GM12878 (cell line): ENCODE data around the gene NUMBL. TPM values are rescaled to one million over a fixed set of nuclear protein-coding genes. Genes with fewer than 3 reads are reported as not detected.

Experiments
- ATAC-seq: fragments of 200-7000 bp; cut with Tn5 transposase; 3 replicates; pipeline ENCODE4 v1.9.1; 2020; ENCODE audit warnings: mild to moderate bottlenecking, moderate library complexity
- BruUV-seq: library from RNA; stranded (reverse); fragments of 400-500 nt; replicated peaks from 2 replicates; lab custom pipeline; 2021; lab: Mats Ljungman, UMichigan
- CTCF ChIA-PET: fragments of 300-600 bp; sonication (Branson Sonifier 250); formaldehyde crosslinking; extraction: SDS; loops from one replicate; lab custom pipeline; 2021; ENCODE audit warnings: inconsistent platforms; lab: Yijun Ruan, JAX
- POLR2A ChIA-PET: fragments of 350-600 bp; formaldehyde crosslinking; extraction: SDS; loops from one replicate; lab custom pipeline; 2021; ENCODE audit warnings: inconsistent platforms; lab: Charles Lee
- RAD21 ChIA-PET: fragments of 300-600 bp; sonication (Branson Sonifier 250); formaldehyde crosslinking; loops from one replicate; lab custom pipeline; 2023; ENCODE audit warnings: antibody characterized with exemption; ENCODE audit not compliant: unreplicated experiment; lab: Charles Lee
- SMC1A ChIA-PET: fragments of 300-600 bp; sonication (Branson Sonifier 250); formaldehyde crosslinking; loops from one replicate; lab custom pipeline; 2023; ENCODE audit not compliant: unreplicated experiment, uncharacterized antibody; lab: Charles Lee
- DNase-seq: peaks from one replicate; pipeline ENCODE4 v3.0.0-alpha.2; 2011; ENCODE audit warnings: low read depth, low spot score
- FAIRE-seq: peaks from 3 replicates; lab custom pipeline; 2011; peaks lifted over from hg19 to GRCh38; lab: Jason Lieb, UNC
- H2AFZ ChIP-seq: 2 replicates; pipeline ENCODE4 v1.6.0; 2011; ENCODE audit warnings: low read depth, low read length, control low read depth; ENCODE audit not compliant: control insufficient read depth
- H3K27ac ChIP-seq: 2 replicates; pipeline ENCODE4 v1.5.1; 2011; ENCODE audit warnings: control low read depth; ENCODE audit not compliant: control insufficient read depth, insufficient read depth
- H3K27me3 ChIP-seq, 2 experiments: replicated peaks in 1 of 2; 2 replicates each; pipeline versions ENCODE4 v1.6.0 to v1.6.1; 2011; ENCODE audit warnings: low read length in 1 of 2; ENCODE audit not compliant: control insufficient read depth in 2 of 2, insufficient read depth in 2 of 2
- H3K36me3 ChIP-seq, 2 experiments: 2 replicates each; pipeline ENCODE4 v1.5.1; 2011; ENCODE audit warnings: low read length in 1 of 2; ENCODE audit not compliant: control insufficient read depth in 2 of 2, insufficient read depth in 2 of 2
- H3K4me1 ChIP-seq: 2 replicates; pipeline ENCODE4 v1.6.1; 2011; ENCODE audit warnings: mild to moderate bottlenecking, low read length, moderate library complexity, mixed read lengths; ENCODE audit not compliant: control insufficient read depth, insufficient read depth
- H3K4me2 ChIP-seq: 2 replicates; pipeline ENCODE4 v1.6.0; 2011; ENCODE audit warnings: control low read depth; ENCODE audit not compliant: control insufficient read depth, insufficient read depth
- H3K4me3 ChIP-seq: fragments of 200-600 bp; sonication (generic); 2 replicates; pipeline ENCODE4 v1.5.1; 2016
- H3K79me2 ChIP-seq: 2 replicates; pipeline ENCODE4 v1.6.0; 2011; ENCODE audit warnings: low read length; ENCODE audit not compliant: control insufficient read depth, insufficient read depth
- H3K9ac ChIP-seq: 2 replicates; pipeline ENCODE4 v1.8.0; 2011; ENCODE audit warnings: low read length, control low read depth, mixed read lengths; ENCODE audit not compliant: control insufficient read depth, insufficient read depth
- H3K9me3 ChIP-seq: replicated peaks from 3 replicates; pipeline ENCODE4 v1.5.1; 2011; ENCODE audit warnings: mild to moderate bottlenecking, low read length; ENCODE audit not compliant: control insufficient read depth, insufficient read depth
- H4K20me1 ChIP-seq: 2 replicates; pipeline ENCODE4 v1.6.0; 2011; ENCODE audit not compliant: control insufficient read depth, insufficient read depth
- ASH2L ChIP-seq: fragments of 300-600, 200-600 bp; sonication (generic); IDR thresholded peaks from 2 replicates; pipeline ENCODE4 v1.6.1; 2017; ENCODE audit warnings: low read depth, mild to moderate bottlenecking, borderline replicate concordance
- BMI1 ChIP-seq: fragments of 450-650 bp; IDR thresholded peaks from 2 replicates; pipeline ENCODE4 v1.6.1; 2016; ENCODE audit warnings: mild to moderate bottlenecking, moderate library complexity, borderline replicate concordance
- ETV6 ChIP-seq, 2 experiments: fragments of 450-650 bp in 1 of 2; IDR thresholded peaks in 1 of 2; conservative IDR thresholded peaks in 1 of 2; 2 replicates each; pipeline ENCODE4 v1.6.1; 2014; ENCODE audit warnings: antibody characterized with exemption in 1 of 2, borderline replicate concordance in 1 of 2, low read depth in 1 of 2, mild to moderate bottlenecking in 1 of 2, moderate library complexity in 1 of 2
- HDAC2 ChIP-seq: fragments of 200-600 bp; sonication (generic); IDR thresholded peaks from 2 replicates; pipeline ENCODE4 v1.6.1; 2017
- KAT2A ChIP-seq: conservative IDR thresholded peaks from 2 replicates; pipeline ENCODE4 v1.6.1; 2011; ENCODE audit warnings: low read depth, low read length; ENCODE audit not compliant: control insufficient read depth
- RCOR1 ChIP-seq: conservative IDR thresholded peaks from 2 replicates; pipeline ENCODE4 v1.6.1; 2012; ENCODE audit warnings: low read depth, low read length, improper control_type of control experiment
- SP1 ChIP-seq: IDR thresholded peaks from one replicate; pipeline ENCODE4 v1.6.1; 2011; ENCODE audit warnings: low read depth, low read length
- TAF1 ChIP-seq: IDR thresholded peaks from 2 replicates; pipeline ENCODE4 v1.6.1; 2011; ENCODE audit warnings: mild to moderate bottlenecking, low read depth, low read length, borderline replicate concordance
- WGBS: methylation state at CpG from one replicate; pipeline ENCODE4 v1.1.6; 2016; ENCODE audit warnings: low lambda C conversion rate; ENCODE audit not compliant: insufficient replicate concordance, insufficient coverage; ENCODE audit errors: missing lambda C conversion rate; 5-methylcytosine and 5-hydroxymethylcytosine counted together
- in situ Hi-C: fragments of 300-500 bp; cut with MboI; formaldehyde crosslinking; loops from 9 replicates; pipeline ENCODE4 v1.14.3; 2018; ENCODE audit warnings: mixed read lengths
- intact Hi-C: fragments of 100-400 bp; cut with micrococcal nuclease; formaldehyde crosslinking; loops from one replicate; pipeline ENCODE4 v1.14.2; 2022; ENCODE audit not compliant: unreplicated experiment
- polyA plus RNA-seq, 11 experiments: library from polyadenylated mRNA; depleted of rRNA in 4 of 11; unstranded in 6 of 11; stranded (reverse) in 5 of 11; fragments of >200 nt; fragmentation: Nextera tagmentation in 4 of 11; fragmentation: Illumina TruSeq in 1 of 11; extraction: Ambion mirVana in 4 of 11; extraction: Trizol in 1 of 11; gene quantifications; 1 replicate in 1 of 11; 2 replicates in 10 of 11; pipeline versions ENCODE4 v1.2.1 to v1.2.3, GENCODE V29; 2011 to 2016; ENCODE audit warnings: inconsistent platforms in 2 of 11, missing spikeins in 2 of 11, low read depth in 1 of 11
- total RNA-seq, 4 experiments: library from RNA; depleted of rRNA in 3 of 4; stranded (reverse); fragments of >200 nt in 3 of 4; fragmentation: Illumina TruSeq in 1 of 4; extraction: Trizol in 1 of 4; gene quantifications; 2 replicates each; pipeline versions ENCODE4 v1.2.1 to v1.2.3, GENCODE V29; 2013 to 2021
- TF ChIP-seq, protein P1 (sequence below): IDR thresholded peaks from 2 replicates; pipeline ENCODE4 v1.6.1; 2011; ENCODE audit warnings: low read depth, low read length, improper control_type of control experiment, borderline replicate concordance
- TF ChIP-seq, protein P2 (sequence below): IDR thresholded peaks from 2 replicates; pipeline ENCODE4 v1.6.1; 2012; ENCODE audit warnings: low read depth, low read length, improper control_type of control experiment
- TF ChIP-seq, protein P3 (sequence below): fragments of 450-650 bp; IDR thresholded peaks from 2 replicates; pipeline ENCODE4 v1.6.1; 2018; ENCODE audit warnings: mild to moderate bottlenecking, low read depth, moderate library complexity; ENCODE audit not compliant: partially characterized antibody
- TF ChIP-seq, protein P4 (sequence below): fragments of 450-650 bp; conservative IDR thresholded peaks from 2 replicates; pipeline ENCODE4 v1.6.1; 2017; ENCODE audit warnings: mild to moderate bottlenecking, moderate library complexity

NUMBL gene
- total and polyA plus RNA-seq, 10 of the 15 experiments (the other 5 are each of a cell fraction or from before 2014, with no cell fraction given): 0.16 to 9.4 (median 1.9) TPM

DNA sequence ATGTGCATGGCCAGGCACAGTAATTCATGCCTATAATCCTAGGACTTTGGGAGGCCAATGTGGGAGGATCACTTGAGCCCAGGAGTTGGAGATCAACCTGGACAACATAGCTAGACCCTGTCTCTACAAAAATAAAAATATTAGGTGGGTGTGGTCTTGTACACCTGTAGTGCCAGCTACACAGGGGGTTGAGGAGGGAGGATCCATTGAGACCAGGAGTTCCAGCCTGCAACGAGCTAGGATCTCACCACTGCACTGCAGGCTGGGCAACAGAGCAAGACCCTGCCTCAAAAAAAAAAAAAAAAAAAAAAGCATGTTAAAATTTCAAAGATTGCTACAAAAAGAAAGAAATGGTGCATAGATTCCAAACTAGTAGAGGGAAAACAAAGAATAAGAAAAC, 52.1 kb downstream of the NUMBL start (continued):
- TF ChIP-seq ETV6 (conservative IDR thresholded peaks at IDR 0.05 in 1 of 2, IDR thresholded peaks at IDR 0.05 in 1 of 2; ENCODE audit: borderline replicate concordance in 1 of 2, low read depth in 1 of 2) (no peak), SP1 (no peak), TAF1 (no peak)
- TF ChIP-seq, protein P1, sequence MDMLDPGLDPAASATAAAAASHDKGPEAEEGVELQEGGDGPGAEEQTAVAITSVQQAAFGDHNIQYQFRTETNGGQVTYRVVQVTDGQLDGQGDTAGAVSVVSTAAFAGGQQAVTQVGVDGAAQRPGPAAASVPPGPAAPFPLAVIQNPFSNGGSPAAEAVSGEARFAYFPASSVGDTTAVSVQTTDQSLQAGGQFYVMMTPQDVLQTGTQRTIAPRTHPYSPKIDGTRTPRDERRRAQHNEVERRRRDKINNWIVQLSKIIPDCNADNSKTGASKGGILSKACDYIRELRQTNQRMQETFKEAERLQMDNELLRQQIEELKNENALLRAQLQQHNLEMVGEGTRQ: no peak

DNA sequence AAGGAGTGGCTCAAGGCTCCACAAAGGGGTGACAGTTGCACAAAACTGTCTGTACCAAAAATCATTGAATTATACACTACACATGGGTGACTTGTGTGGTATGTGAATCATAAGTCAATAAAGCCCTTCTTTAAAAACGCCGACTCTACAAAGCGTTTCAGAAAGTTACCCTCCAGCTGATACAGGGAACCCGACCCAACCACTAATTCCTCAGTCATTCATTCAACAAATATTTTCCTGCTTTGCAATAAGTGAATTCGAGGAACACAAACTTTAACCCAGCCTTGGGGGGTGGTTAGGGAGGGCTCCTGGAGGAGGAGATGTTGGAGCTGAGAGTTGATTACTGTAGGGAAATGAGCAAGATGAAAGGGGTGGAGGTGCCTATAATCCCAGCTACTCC, 57.2 kb downstream of the NUMBL start:
- ChIA-PET POLR2A (interaction anchor here (0.7 to 1.4 kb wide), 2 partner anchors 28 to 29 kb away, joined by 3 to 5 read pairs; no protein-coding TSS in a partner anchor), SMC1A (interaction anchor here (1.0 to 2.9 kb wide), 3 partner anchors 12 to 169 kb away, joined by 3 to 35 read pairs (median 3); no protein-coding TSS in a partner anchor), RAD21 (interaction anchor here (3.5 kb wide), 1 partner anchor 29 kb away, joined by 49 read pairs; no protein-coding TSS in a partner anchor), CTCF (interaction anchor here (0.9 to 4.5 kb wide), 10 partner anchors 9 to 169 kb away, joined by 3 to 106 read pairs (median 21); partner anchors contain the start of genes BLVRB and LTBP4)
- ATAC-seq: no peak
- Histone ChIP-seq H3K36me3 (no peaks in the 10 kb centered on the region), H3K27ac (no peak overlapping the region), H3K4me2 (no peak overlapping the region), H3K9ac (no peak overlapping the region), H4K20me1 (no peaks in the 10 kb centered on the region), H2AFZ (no peak overlapping the region), H3K27me3 (no peaks in the 10 kb centered on the region), H3K79me2 (no peaks in the 10 kb centered on the region), H3K4me3 (no peak overlapping the region), H3K4me1 (no peaks in the 10 kb centered on the region), H3K9me3 (no peaks in the 10 kb centered on the region)
- intact Hi-C loops (no loop called here), in situ Hi-C loops (no loop called here)
- FAIRE-seq: no peak
- TF ChIP-seq, protein P2, sequence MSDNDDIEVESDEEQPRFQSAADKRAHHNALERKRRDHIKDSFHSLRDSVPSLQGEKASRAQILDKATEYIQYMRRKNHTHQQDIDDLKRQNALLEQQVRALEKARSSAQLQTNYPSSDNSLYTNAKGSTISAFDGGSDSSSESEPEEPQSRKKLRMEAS: no peak
- TF ChIP-seq ASH2L (no peak), BMI1 (no peak), KAT2A (no peak), HDAC2 (no peak), RCOR1 (no peak)
- TF ChIP-seq, protein P3, sequence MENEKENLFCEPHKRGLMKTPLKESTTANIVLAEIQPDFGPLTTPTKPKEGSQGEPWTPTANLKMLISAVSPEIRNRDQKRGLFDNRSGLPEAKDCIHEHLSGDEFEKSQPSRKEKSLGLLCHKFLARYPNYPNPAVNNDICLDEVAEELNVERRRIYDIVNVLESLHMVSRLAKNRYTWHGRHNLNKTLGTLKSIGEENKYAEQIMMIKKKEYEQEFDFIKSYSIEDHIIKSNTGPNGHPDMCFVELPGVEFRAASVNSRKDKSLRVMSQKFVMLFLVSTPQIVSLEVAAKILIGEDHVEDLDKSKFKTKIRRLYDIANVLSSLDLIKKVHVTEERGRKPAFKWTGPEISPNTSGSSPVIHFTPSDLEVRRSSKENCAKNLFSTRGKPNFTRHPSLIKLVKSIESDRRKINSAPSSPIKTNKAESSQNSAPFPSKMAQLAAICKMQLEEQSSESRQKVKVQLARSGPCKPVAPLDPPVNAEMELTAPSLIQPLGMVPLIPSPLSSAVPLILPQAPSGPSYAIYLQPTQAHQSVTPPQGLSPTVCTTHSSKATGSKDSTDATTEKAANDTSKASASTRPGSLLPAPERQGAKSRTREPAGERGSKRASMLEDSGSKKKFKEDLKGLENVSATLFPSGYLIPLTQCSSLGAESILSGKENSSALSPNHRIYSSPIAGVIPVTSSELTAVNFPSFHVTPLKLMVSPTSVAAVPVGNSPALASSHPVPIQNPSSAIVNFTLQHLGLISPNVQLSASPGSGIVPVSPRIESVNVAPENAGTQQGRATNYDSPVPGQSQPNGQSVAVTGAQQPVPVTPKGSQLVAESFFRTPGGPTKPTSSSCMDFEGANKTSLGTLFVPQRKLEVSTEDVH: no peak
- TF ChIP-seq, protein P4, sequence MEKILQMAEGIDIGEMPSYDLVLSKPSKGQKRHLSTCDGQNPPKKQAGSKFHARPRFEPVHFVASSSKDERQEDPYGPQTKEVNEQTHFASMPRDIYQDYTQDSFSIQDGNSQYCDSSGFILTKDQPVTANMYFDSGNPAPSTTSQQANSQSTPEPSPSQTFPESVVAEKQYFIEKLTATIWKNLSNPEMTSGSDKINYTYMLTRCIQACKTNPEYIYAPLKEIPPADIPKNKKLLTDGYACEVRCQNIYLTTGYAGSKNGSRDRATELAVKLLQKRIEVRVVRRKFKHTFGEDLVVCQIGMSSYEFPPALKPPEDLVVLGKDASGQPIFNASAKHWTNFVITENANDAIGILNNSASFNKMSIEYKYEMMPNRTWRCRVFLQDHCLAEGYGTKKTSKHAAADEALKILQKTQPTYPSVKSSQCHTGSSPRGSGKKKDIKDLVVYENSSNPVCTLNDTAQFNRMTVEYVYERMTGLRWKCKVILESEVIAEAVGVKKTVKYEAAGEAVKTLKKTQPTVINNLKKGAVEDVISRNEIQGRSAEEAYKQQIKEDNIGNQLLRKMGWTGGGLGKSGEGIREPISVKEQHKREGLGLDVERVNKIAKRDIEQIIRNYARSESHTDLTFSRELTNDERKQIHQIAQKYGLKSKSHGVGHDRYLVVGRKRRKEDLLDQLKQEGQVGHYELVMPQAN: no peak
- WGBS: 32% methylated on average over 5 of the region's 5 CpGs
- no TSS peak for BruUV-seq
- DNase-seq: no peak
